ENCODE data around the gene CHD1. TPM values are rescaled to one million over a fixed set of nuclear protein-coding genes. Genes with fewer than 3 reads are reported as not detected.

Gene CHD1
- total and polyA plus RNA-seq, 2 of the 13 experiments (the other 11 are each of a cell fraction or from before 2014, with no cell fraction given): 22.8 to 55.9 TPM

DNA sequence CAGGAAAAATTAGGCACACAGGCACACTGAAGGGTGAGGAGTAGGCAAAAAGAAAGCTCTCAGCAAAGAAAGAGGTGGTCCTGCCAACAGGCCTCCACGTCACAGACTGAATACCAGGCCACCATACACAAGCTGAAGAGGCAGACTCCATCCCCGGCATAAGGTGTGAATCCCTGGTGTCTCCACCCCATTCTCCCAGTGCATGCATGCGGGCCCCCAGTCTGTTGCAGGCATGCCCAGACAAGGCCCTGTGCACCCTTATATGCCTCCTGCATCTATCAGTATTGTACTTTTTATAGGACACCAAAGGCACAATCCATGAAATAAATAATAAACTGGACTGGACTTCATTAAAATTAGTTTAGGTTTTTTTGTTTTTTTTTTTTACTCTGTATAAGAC lies 82.3 kb downstream of the CHD1 start:
- Histone ChIP-seq H3K27me3 (ENCODE audit: control insufficient read depth in 1 of 2, insufficient read depth in 2 of 2, low read length in 2 of 2) (no peaks in the 10 kb centered on the region; a peak in 1 of 5 replicates), H3K79me2 (ENCODE audit: insufficient read depth, low read length) (no peaks in the 10 kb centered on the region), H3K9ac (ENCODE audit: insufficient read depth, low read depth, low read length) (no peak overlapping the region), H4K20me1 (ENCODE audit: insufficient read depth, low read length) (no peaks in the 10 kb centered on the region), H3K9me3 (ENCODE audit: low read length) (peaks cover 28% of the 10 kb centered on the region), H2AFZ (ENCODE audit: low read length) (peak overlapping the region; percentile 5), H3K4me1 (ENCODE audit: insufficient read depth, low read length) (peaks cover 13% of the 10 kb centered on the region), H3K4me3 (replicated peaks in 1 of 3; ENCODE audit: insufficient read depth in 1 of 3, low read depth in 2 of 3, low read length in 3 of 3) (no peak overlapping the region), H3K27ac (ENCODE audit: extremely low read length, insufficient read depth, low read length) (no peak overlapping the region), H3K36me3 (replicated peaks in 1 of 2; ENCODE audit: control insufficient read depth in 1 of 2, insufficient read depth in 2 of 2, low read length in 2 of 2) (no peaks in the 10 kb centered on the region), H3K4me2 (ENCODE audit: low read depth, low read length) (0 out of 2 replicates have a peak overlapping the region, but pooled peaks have one; percentile 12)
- BruUV-seq (replicated peaks): no TSS peak
- in situ Hi-C loops (cut with HindIII; ENCODE audit: extremely low pct_ligation_motif_present, low pct_unique_long_range_greater_than_20kb): loop anchor here (25.0 kb wide), 1 partner anchor 1309 kb away; no protein-coding TSS in a partner anchor
- FAIRE-seq (no peak), DNase-seq (ENCODE audit: low spot score) (no peak), ATAC-seq (peak; percentile 41; the same call in 2 of the 3 replicates)
- CTCF ChIA-PET (ENCODE audit: low intra/inter-chr PET ratio, low total read pairs): no interaction called here
- no peak for TF ChIP-seq SNRNP70 (IDR thresholded peaks at IDR 0.05; ENCODE audit: low read depth, low read length)
- peak; percentile 80; the same call in 1 of the 2 replicates for TF ChIP-seq TP53 (CRISPR knock-in tag; conservative IDR thresholded peaks at IDR 0.05)
- WGBS (ENCODE audit: low lambda C conversion rate): 68% methylated on average over 3 of the region's 3 CpGs
- intact Hi-C loops (cut with micrococcal nuclease; ENCODE audit: unreplicated experiment): no loop called here
- POLR2A ChIA-PET: no interaction called here

DNA sequence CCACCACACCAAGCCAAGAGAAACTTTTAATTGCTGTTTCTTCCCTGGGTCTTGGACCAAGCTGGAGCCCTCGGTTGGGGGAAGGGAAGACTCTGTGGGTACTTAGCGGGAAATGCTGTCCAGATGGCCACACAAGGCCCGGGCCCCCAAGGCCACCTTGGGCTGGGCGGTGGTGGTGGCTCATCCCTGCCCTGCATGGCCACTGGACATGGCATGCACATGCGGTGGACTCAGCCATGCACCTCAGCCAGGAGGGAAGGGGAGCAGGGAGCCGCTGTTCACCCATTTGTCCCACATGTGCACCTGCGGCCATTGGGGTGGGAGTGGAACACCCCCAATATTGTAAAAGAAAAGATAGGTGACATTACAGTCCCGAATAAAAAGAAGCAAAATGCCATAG lies 82.9 kb downstream of the CHD1 start:
- Histone ChIP-seq H3K36me3 (replicated peaks in 1 of 2; ENCODE audit: control insufficient read depth in 1 of 2, insufficient read depth in 2 of 2, low read length in 2 of 2) (no peaks in the 10 kb centered on the region), H2AFZ (ENCODE audit: low read length) (no peak overlapping the region), H3K4me1 (ENCODE audit: insufficient read depth, low read length) (peaks cover 13% of the 10 kb centered on the region), H3K27me3 (ENCODE audit: control insufficient read depth in 1 of 2, insufficient read depth in 2 of 2, low read length in 2 of 2) (no peaks in the 10 kb centered on the region; a peak in 1 of 5 replicates), H3K79me2 (ENCODE audit: insufficient read depth, low read length) (no peaks in the 10 kb centered on the region), H3K27ac (ENCODE audit: extremely low read length, insufficient read depth, low read length) (no peak overlapping the region), H3K4me2 (ENCODE audit: low read depth, low read length) (no peak overlapping the region), H4K20me1 (ENCODE audit: insufficient read depth, low read length) (no peaks in the 10 kb centered on the region), H3K4me3 (replicated peaks in 1 of 3; ENCODE audit: insufficient read depth in 1 of 3, low read depth in 2 of 3, low read length in 3 of 3) (no peak overlapping the region), H3K9me3 (ENCODE audit: low read length) (peaks cover 28% of the 10 kb centered on the region), H3K9ac (ENCODE audit: insufficient read depth, low read depth, low read length) (no peak overlapping the region)
- intact Hi-C loops (cut with micrococcal nuclease; ENCODE audit: unreplicated experiment): no loop called here
- CTCF ChIA-PET (ENCODE audit: low intra/inter-chr PET ratio, low total read pairs): no interaction called here
- POLR2A ChIA-PET: no interaction called here
- no peak for DNase-seq (ENCODE audit: low spot score)
- no peak for FAIRE-seq
- BruUV-seq (replicated peaks): no TSS peak
- in situ Hi-C loops (cut with HindIII; ENCODE audit: extremely low pct_ligation_motif_present, low pct_unique_long_range_greater_than_20kb): loop anchor here (25.0 kb wide), 1 partner anchor 1309 kb away; no protein-coding TSS in a partner anchor
- 85% methylated on average over 7 of the region's 8 CpGs for WGBS (ENCODE audit: low lambda C conversion rate)
- no peak for ATAC-seq
- TF ChIP-seq, protein P1, sequence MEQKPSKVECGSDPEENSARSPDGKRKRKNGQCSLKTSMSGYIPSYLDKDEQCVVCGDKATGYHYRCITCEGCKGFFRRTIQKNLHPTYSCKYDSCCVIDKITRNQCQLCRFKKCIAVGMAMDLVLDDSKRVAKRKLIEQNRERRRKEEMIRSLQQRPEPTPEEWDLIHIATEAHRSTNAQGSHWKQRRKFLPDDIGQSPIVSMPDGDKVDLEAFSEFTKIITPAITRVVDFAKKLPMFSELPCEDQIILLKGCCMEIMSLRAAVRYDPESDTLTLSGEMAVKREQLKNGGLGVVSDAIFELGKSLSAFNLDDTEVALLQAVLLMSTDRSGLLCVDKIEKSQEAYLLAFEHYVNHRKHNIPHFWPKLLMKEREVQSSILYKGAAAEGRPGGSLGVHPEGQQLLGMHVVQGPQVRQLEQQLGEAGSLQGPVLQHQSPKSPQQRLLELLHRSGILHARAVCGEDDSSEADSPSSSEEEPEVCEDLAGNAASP (CRISPR knock-in tag; IDR thresholded peaks at IDR 0.05; ENCODE audit: borderline replicate concordance): no peak
- TF ChIP-seq HMG20A (CRISPR knock-in tag; IDR thresholded peaks at IDR 0.05; ENCODE audit: borderline replicate concordance) (no peak), ZNF20 (CRISPR knock-in tag; IDR thresholded peaks at IDR 0.05) (no peak), ZNF709 (CRISPR knock-in tag; IDR thresholded peaks at IDR 0.05) (no peak), NBN (conservative IDR thresholded peaks at IDR 0.05) (no peak), PCBP1 (IDR thresholded peaks at IDR 0.05; ENCODE audit: borderline replicate concordance, low read depth, low read length) (no peak), ZNF761 (CRISPR knock-in tag; conservative IDR thresholded peaks at IDR 0.05) (no peak), ZFP36L2 (CRISPR knock-in tag; IDR thresholded peaks at IDR 0.05) (no peak), ZNF549 (CRISPR knock-in tag; IDR thresholded peaks at IDR 0.05) (no peak), HIVEP1 (CRISPR knock-in tag; IDR thresholded peaks at IDR 0.05) (no peak), GPN1 (CRISPR knock-in tag; IDR thresholded peaks at IDR 0.05; ENCODE audit: borderline replicate concordance) (no peak)

All from HepG2 (cell line).